OCI-LY3 (cell line): ENCODE data around the gene ARHGAP28.

Experiments used
- CTCF ChIP-seq: fragments of 200-600, 300-600 bp; sonication (generic); IDR thresholded peaks from 2 replicates; pipeline ENCODE4 v1.5.1; 2014; ENCODE audit warnings: antibody characterized with exemption, low read length, low read depth
- EZH2phosphoT487 ChIP-seq: fragments of 200-600 bp; shearing (Covaris generic); IDR thresholded peaks from 2 replicates; pipeline ENCODE4 v1.6.1; 2018; ENCODE audit warnings: antibody characterized with exemption, mixed run types, low read depth

GRCh38 chr18:6728331-6728730 is 1.2 kb upstream of the ARHGAP28 start:
- no peak for TF ChIP-seq CTCF
- no peak for TF ChIP-seq EZH2phosphoT487
